NB4 (cell line): ENCODE data around the gene PGM1.

Experiments used
- DNase-seq: peaks from one replicate; pipeline ENCODE4 v3.0.0; 2010; ENCODE audit warnings: low read depth
- H3K4me3 ChIP-seq: one replicate; pipeline ENCODE4 v1.5.1; 2011; ENCODE audit warnings: mild to moderate bottlenecking, low read depth, low read length, moderate library complexity
- CTCF ChIP-seq: IDR thresholded peaks from one replicate; pipeline ENCODE4 v1.5.1; 2012; ENCODE audit warnings: low read depth, low read length
- MAX ChIP-seq: IDR thresholded peaks from 2 replicates; pipeline ENCODE4 v1.6.1; 2011; ENCODE audit warnings: low read depth, low read length
- MYC ChIP-seq: IDR thresholded peaks from 2 replicates; pipeline ENCODE4 v1.6.1; 2011; ENCODE audit warnings: low read depth, low read length
- POLR2A ChIP-seq: IDR thresholded peaks from 2 replicates; pipeline ENCODE4 v1.6.1; 2011; ENCODE audit warnings: mild to moderate bottlenecking; ENCODE audit not compliant: insufficient read length; ENCODE audit errors: extremely low read depth

PGM1 gene

DNA sequence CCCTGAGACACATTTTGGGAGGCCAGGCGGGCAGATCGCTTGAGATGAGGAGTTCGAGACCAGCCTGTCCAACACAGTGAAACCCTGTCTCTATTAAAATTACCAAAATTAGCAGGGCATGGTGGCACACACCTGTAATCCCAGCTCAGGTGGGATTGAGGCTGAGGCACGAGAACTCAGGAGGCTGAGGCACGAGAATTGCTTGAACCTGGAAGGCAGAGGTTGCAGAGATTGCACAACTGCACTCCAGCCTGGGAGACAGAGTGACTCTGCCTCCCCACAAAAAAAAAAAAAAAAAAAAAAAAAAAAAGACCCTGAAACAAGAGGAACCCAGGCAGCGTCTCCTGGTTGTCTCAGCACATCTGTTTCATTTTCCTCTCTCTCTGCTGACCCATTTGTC is 24.2 kb downstream of the PGM1 start:
- no peak for TF ChIP-seq MYC
- TF ChIP-seq POLR2A, result no peak
- TF ChIP-seq CTCF, result no peak
- TF ChIP-seq MAX, result no peak
- no peak for DNase-seq
- H3K4me3 ChIP-seq, result no peak overlapping the region

DNA sequence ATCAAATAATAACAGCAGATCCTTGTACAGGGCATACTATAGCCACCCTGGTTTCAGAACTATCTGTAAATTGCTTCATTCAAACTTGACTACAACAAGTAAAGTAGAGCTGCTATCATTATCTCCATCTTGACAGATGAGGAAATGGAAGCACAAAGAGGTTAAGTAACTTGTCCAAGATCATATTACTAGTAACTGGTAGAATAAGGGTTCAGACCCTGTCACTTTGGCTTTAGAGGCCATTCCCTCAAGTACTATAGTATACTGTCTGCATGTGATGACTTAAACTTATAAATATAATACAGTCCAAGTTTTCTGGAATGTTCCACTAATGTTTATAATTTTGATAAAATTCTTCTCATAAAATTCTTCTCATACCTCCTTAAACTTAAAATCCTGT is 24.8 kb downstream of the PGM1 start:
- TF ChIP-seq MYC (no peak), CTCF (no peak), MAX (no peak), POLR2A (no peak)
- DNase-seq, result no peak
- no peak overlapping the region for H3K4me3 ChIP-seq

DNA sequence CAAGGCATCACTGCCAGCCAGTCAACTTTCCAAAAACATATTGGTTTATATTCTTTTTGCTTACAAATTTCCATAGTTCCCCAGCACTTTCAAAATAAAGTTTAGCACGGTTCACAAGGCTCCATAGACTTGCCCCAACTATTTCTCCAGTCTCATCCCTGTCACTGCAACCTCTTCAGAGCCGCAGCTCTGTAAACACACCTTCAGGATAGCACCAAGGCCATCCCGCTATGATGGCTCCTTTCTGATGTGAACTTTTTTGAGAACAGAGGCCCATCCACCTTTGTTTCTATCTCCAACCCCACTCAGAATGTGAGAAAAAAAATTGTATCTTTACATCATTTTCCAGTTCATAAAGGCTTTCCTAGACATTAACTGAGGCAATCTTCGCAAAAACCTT is 26.3 kb downstream of the PGM1 start:
- TF ChIP-seq CTCF (no peak), MYC (no peak), MAX (no peak), POLR2A (no peak)
- no peak for DNase-seq
- H3K4me3 ChIP-seq, result no peak overlapping the region

- TF ChIP-seq CTCF (no peak), MAX (no peak), MYC (no peak), POLR2A (no peak)
- DNase-seq, result no peak
Observed at GRCh38 chr1:63620671-63621070, 27.5 kb downstream of the PGM1 start.

GRCh38 chr1:63621075-63621474 is 27.9 kb downstream of the PGM1 start:
- DNase-seq, result no peak
- no peak overlapping the region for H3K4me3 ChIP-seq
- TF ChIP-seq MAX, result no peak

More at GRCh38 chr1:63620671-63621070, 27.5 kb downstream of the PGM1 start:
- H3K4me3 ChIP-seq, result no peak overlapping the region

GRCh38 chr1:63621698-63622097 is 28.5 kb downstream of the PGM1 start:
- TF ChIP-seq MYC (no peak), MAX (no peak), CTCF (no peak), POLR2A (no peak)
- DNase-seq, result no peak
- no peak overlapping the region for H3K4me3 ChIP-seq
